HFFc6 (cell line): ENCODE results near the gene TULP4. TPM values are rescaled to one million over a fixed set of nuclear protein-coding genes. Genes with fewer than 3 reads are reported as not detected.
A peak's percentile ranks its signal among the peaks of the same experiment; 100 is the strongest.
"Not testable (repeated sequence)": the region's sequence is repeated elsewhere in the genome, so short reads cannot be mapped to it uniquely, and the experiment has no call there.

ENCODE experiments used
- DNase-seq: peaks from one replicate; pipeline ENCODE4 v3.0.0-alpha.2; 2018
- H3K27ac Mint-ChIP-seq: 2 replicates; pipeline ENCODE4 v1.8.0; 2020; ENCODE audit warnings: mild to moderate bottlenecking, mixed read lengths
- H3K27me3 Mint-ChIP-seq: 2 replicates; pipeline ENCODE4 v1.8.0; 2021; ENCODE audit warnings: mild to moderate bottlenecking, moderate library complexity, mixed read lengths; ENCODE audit not compliant: insufficient read depth
- H3K36me3 Mint-ChIP-seq: 2 replicates; pipeline ENCODE4 v1.8.0; 2021; ENCODE audit warnings: low read depth, mixed read lengths
- H3K4me1 Mint-ChIP-seq: 2 replicates; pipeline ENCODE4 v1.8.0; 2020; ENCODE audit warnings: low read depth, mixed read lengths
- H3K4me3 Mint-ChIP-seq: 2 replicates; pipeline ENCODE4 v1.8.0; 2020; ENCODE audit warnings: mild to moderate bottlenecking, moderate library complexity, mixed read lengths
- H3K9me3 Mint-ChIP-seq: 2 replicates; pipeline ENCODE4 v1.8.0; 2020; ENCODE audit warnings: mild to moderate bottlenecking, mixed read lengths
- total RNA-seq, 6 experiments: library from RNA; stranded (reverse); fragmentation: NEBNext Ultra II Directional; extraction: Animal tissue kit (Norgen Biotek cat#: 25700); gene quantifications; 2 replicates in 1 of 6; 3 replicates in 5 of 6; pipeline ENCODE4 v1.2.3, GENCODE V29; 2021
- TF ChIP-seq, protein P1 (sequence below): fragments of 200-600 bp; sonication (generic); IDR thresholded peaks from 2 replicates; pipeline ENCODE4 v1.5.0; 2021; ENCODE audit warnings: antibody characterized with exemption, mild to moderate bottlenecking

The TULP4 gene
- total RNA-seq, 6 experiments from 2014 or later = 48.4 to 55.2 (median 51.8) TPM

DNA sequence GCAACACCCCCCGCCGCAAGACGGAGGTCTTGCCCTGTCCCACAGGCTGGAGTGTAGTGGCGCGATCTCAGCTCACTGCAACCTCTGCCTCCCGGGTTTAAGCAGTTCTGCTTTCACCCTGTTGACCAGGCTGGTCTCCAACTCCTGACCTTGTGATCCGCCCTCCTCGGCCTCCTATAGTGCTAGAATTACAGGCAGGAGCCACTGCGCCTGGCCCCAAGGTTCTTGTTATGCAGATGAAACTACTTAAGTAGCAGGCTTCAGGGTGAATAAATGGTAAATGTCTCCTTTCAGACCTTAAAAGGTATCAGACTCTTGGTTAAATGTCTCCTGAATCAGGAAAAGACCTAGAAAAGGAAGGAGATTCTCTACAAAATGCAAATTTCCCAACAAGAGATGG lies 152.2 kb downstream of the TULP4 start:
- TF ChIP-seq, protein P1, sequence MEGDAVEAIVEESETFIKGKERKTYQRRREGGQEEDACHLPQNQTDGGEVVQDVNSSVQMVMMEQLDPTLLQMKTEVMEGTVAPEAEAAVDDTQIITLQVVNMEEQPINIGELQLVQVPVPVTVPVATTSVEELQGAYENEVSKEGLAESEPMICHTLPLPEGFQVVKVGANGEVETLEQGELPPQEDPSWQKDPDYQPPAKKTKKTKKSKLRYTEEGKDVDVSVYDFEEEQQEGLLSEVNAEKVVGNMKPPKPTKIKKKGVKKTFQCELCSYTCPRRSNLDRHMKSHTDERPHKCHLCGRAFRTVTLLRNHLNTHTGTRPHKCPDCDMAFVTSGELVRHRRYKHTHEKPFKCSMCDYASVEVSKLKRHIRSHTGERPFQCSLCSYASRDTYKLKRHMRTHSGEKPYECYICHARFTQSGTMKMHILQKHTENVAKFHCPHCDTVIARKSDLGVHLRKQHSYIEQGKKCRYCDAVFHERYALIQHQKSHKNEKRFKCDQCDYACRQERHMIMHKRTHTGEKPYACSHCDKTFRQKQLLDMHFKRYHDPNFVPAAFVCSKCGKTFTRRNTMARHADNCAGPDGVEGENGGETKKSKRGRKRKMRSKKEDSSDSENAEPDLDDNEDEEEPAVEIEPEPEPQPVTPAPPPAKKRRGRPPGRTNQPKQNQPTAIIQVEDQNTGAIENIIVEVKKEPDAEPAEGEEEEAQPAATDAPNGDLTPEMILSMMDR = no peak
- no peaks in the 10 kb centered on the region for H3K27me3 Mint-ChIP-seq
- DNase-seq = no peak
- H3K9me3 Mint-ChIP-seq = no peaks in the 10 kb centered on the region
- H3K4me1 Mint-ChIP-seq = peaks cover 25% of the 10 kb centered on the region
- peaks cover 31% of the 10 kb centered on the region for H3K36me3 Mint-ChIP-seq
- H3K4me3 Mint-ChIP-seq = no peak overlapping the region
- no peak overlapping the region for H3K27ac Mint-ChIP-seq

GRCh38 chr6:158465257-158465656 lies 153.0 kb downstream of the TULP4 start:
- Mint-ChIP-seq H3K4me1 (peaks cover 18% of the 10 kb centered on the region), H3K4me3 (no peak overlapping the region), H3K36me3 (peaks cover 32% of the 10 kb centered on the region), H3K27me3 (no peaks in the 10 kb centered on the region; the same call in 1 of the 2 replicates), H3K27ac (no peak overlapping the region), H3K9me3 (no peaks in the 10 kb centered on the region)
- TF ChIP-seq, protein P1 = no peak
- no peak for DNase-seq

DNA sequence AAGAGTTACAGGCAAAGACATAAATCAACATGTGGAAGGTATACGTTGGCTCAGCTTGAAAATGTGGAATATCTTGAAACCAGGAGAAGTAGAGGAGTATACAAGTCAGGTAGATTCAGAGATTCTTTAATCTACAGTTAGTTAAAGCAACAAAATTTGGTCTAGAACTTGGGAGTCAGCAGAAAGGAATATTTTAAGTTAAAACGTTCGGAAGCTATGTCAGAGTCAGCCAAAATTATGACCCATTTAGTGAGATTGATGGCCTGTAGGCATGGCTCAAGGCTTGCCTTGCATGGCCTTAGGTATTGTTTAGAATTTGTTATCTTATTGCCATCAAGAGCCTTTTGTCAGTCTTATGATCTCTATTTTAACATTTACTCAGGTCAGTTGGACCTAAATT lies 153.5 kb downstream of the TULP4 start:
- H3K9me3 Mint-ChIP-seq = no peaks in the 10 kb centered on the region
- peaks cover 37% of the 10 kb centered on the region for H3K36me3 Mint-ChIP-seq
- TF ChIP-seq, protein P1 = no peak
- peaks cover 13% of the 10 kb centered on the region for H3K4me1 Mint-ChIP-seq
- no peaks in the 10 kb centered on the region; the same call in 1 of the 2 replicates for H3K27me3 Mint-ChIP-seq
- no peak overlapping the region for H3K27ac Mint-ChIP-seq
- DNase-seq = no peak
- H3K4me3 Mint-ChIP-seq = no peak overlapping the region

DNA sequence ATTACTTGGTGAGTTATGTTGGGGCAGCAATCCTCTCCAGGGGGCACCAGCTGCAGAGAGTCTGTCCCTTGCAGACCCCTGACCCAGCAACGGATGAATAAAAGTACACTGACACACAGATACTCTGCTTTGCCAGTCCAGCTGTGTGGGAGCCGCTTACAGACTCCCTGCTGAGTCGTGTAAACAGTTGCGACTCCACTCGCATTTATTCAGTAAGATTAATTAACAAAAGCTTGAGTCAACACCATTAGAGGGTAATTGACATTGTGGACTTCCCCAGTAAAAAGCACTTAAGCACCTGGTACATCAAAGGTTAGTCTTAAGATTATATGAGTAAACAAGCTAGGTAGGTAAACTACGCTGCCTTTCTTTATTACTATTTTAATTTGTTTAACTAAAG lies 155.7 kb downstream of the TULP4 start:
- Mint-ChIP-seq H3K27me3 (no peaks in the 10 kb centered on the region; the same call in 1 of the 2 replicates), H3K4me3 (no peak overlapping the region), H3K4me1 (no peaks in the 10 kb centered on the region; the same call in 1 of the 2 replicates), H3K9me3 (no peaks in the 10 kb centered on the region), H3K27ac (peak overlapping the region; percentile 2; the same call in 1 of the 2 replicates), H3K36me3 (peaks cover 41% of the 10 kb centered on the region)
- TF ChIP-seq, protein P1 = no peak
- DNase-seq = no peak

DNA sequence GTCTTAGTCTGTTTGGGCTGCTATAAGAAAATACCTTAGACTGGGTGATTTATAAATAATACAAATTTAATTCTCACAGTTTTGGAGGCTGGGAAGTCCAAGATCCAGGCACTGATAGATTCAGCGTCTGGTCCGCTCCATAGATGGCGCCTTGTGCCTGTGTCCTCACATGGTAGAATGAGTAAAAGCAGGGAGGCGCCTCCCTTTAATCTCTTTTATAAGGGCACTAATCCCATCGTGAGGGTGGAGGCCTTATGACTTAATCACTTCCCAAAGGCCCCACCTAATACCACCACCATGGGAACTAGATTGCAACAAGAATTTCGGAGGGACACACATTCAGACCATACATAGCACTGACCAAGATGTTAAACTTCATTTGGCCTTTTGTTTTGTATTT lies 156.4 kb downstream of the TULP4 start:
- DNase-seq = no peak

GRCh38 chr6:158470023-158470422 lies 157.8 kb downstream of the TULP4 start:
- H3K36me3 Mint-ChIP-seq = peaks cover 36% of the 10 kb centered on the region
- H3K27ac Mint-ChIP-seq = not testable (repeated sequence)
- peaks cover 12% of the 10 kb centered on the region for H3K4me1 Mint-ChIP-seq

More for the DNA sequence above, 156.4 kb downstream of the TULP4 start:
- TF ChIP-seq, protein P1 = no peak
- no peaks in the 10 kb centered on the region; the same call in 1 of the 2 replicates for H3K27me3 Mint-ChIP-seq
- peaks cover 41% of the 10 kb centered on the region for H3K36me3 Mint-ChIP-seq
- H3K9me3 Mint-ChIP-seq = no peaks in the 10 kb centered on the region
- H3K4me1 Mint-ChIP-seq = no peaks in the 10 kb centered on the region; the same call in 1 of the 2 replicates
- H3K27ac Mint-ChIP-seq = no peak overlapping the region
- no peak overlapping the region for H3K4me3 Mint-ChIP-seq

More at GRCh38 chr6:158470023-158470422, 157.8 kb downstream of the TULP4 start:
- not testable (repeated sequence) for H3K4me3 Mint-ChIP-seq, DNase-seq, H3K27me3 Mint-ChIP-seq, H3K9me3 Mint-ChIP-seq
